Activated CD8-positive, alpha-beta memory T cell treated with anti-CD3 and anti-CD28 coated beads for 48 hours (primary cell): ENCODE results near the gene NTN3.

Source experiments
- DNase-seq, 3 experiments: peaks; one replicate each; pipeline ENCODE4 v3.0.0-alpha.2; 2020; ENCODE audit warnings: low read depth in 2 of 3, low spot score in 2 of 3

The NTN3 gene

GRCh38 chr16:2465653-2466415 lies 5.3 kb upstream of the NTN3 start:
- no peak for DNase-seq

- DNase-seq = no peak
Measured at GRCh38 chr16:2466667-2467527, 4.2 kb upstream of the NTN3 start.

GRCh38 chr16:2467528-2468232 lies 3.4 kb upstream of the NTN3 start:
- DNase-seq = no peak

- DNase-seq = no peak
Measured at GRCh38 chr16:2468233-2468724, 2.8 kb upstream of the NTN3 start.

- DNase-seq = no peak
Measured at GRCh38 chr16:2468725-2469398, 2.2 kb upstream of the NTN3 start.

GRCh38 chr16:2469399-2470233 lies 1.5 kb upstream of the NTN3 start:
- no peak for DNase-seq

- DNase-seq = no peak
Measured at GRCh38 chr16:2470234-2470601, 879 bp upstream of the NTN3 start.

- DNase-seq = no peak
Measured at GRCh38 chr16:2470603-2471015, 488 bp upstream of the NTN3 start.

- no peak for DNase-seq
Measured at GRCh38 chr16:2471653-2472487, 773 bp downstream of the NTN3 start.

GRCh38 chr16:2472488-2472864 lies 1.4 kb downstream of the NTN3 start:
- DNase-seq = no peak

- DNase-seq = no peak
Measured at GRCh38 chr16:2472885-2473445, 1.9 kb downstream of the NTN3 start.

GRCh38 chr16:2473446-2473926 lies 2.4 kb downstream of the NTN3 start:
- DNase-seq = no peak

- no peak for DNase-seq
Measured at GRCh38 chr16:2473999-2474876, 3.1 kb downstream of the NTN3 start.

GRCh38 chr16:2474877-2475412 lies 3.8 kb downstream of the NTN3 start, which contains the start of gene TBC1D24:
TSS of gene TBC1D24 (plus strand) at chr16:2475127. CDS start at chr16:2496149, 21,022 bp downstream.
- peak; percentile 66 to 82 (median 69) for DNase-seq

- no peak for DNase-seq
Measured at GRCh38 chr16:2475413-2476344, 4.6 kb downstream of the NTN3 start.

- DNase-seq = no peak
Measured at GRCh38 chr16:2476345-2476720, 5.2 kb downstream of the NTN3 start.
